OCI-LY1 (cell line): Measurements from ENCODE around the gene ZNF467.

Experiments
- H2AFZ ChIP-seq: fragments of 200-600 bp; sonication (generic), shearing (Covaris generic); 2 replicates; pipeline ENCODE4 v1.6.0; 2014; ENCODE audit warnings: antibody characterized with exemption, mild to moderate bottlenecking, low read length
- H3F3A ChIP-seq: fragments of 200-600 bp; sonication (generic), shearing (Covaris generic); 2 replicates; pipeline ENCODE4 v1.6.0; 2014; ENCODE audit warnings: mild to moderate bottlenecking, antibody characterized with exemption, low read length, moderate library complexity; ENCODE audit not compliant: insufficient read depth
- H3K27ac ChIP-seq: fragments of 200-600 bp; sonication (generic); 2 replicates; pipeline ENCODE4 v1.5.1; 2014; ENCODE audit warnings: low read length, mixed run types, mild to moderate bottlenecking, low read depth; ENCODE audit not compliant: poor library complexity, severe bottlenecking
- H3K27me3 ChIP-seq: fragments of 200-600 bp; sonication (generic); 2 replicates; pipeline ENCODE4 v1.6.0; 2014; ENCODE audit warnings: antibody characterized with exemption, mild to moderate bottlenecking, low read length, moderate library complexity; ENCODE audit not compliant: insufficient read depth
- H3K36me3 ChIP-seq: fragments of 200-600 bp; sonication (generic); 2 replicates; pipeline ENCODE4 v1.6.1; 2014; ENCODE audit warnings: mild to moderate bottlenecking, antibody characterized with exemption, low read length, moderate library complexity, mixed read lengths; ENCODE audit not compliant: insufficient read depth
- H3K4me1 ChIP-seq: fragments of 200-600 bp; sonication (generic); 2 replicates; pipeline ENCODE4 v1.5.1; 2014; ENCODE audit warnings: mild to moderate bottlenecking, low read length, moderate library complexity; ENCODE audit not compliant: insufficient read depth, severe bottlenecking
- H3K4me2 ChIP-seq: fragments of 200-600 bp; sonication (generic), shearing (Covaris generic); 2 replicates; pipeline ENCODE4 v1.6.1; 2014; ENCODE audit warnings: low read length
- H3K4me3 ChIP-seq: fragments of 200-600 bp; sonication (generic); 2 replicates; pipeline ENCODE4 v1.5.1; 2014; ENCODE audit warnings: low read length, low read depth, mild to moderate bottlenecking, mixed read lengths; ENCODE audit not compliant: poor library complexity, severe bottlenecking
- H3K79me2 ChIP-seq: fragments of 200-600 bp; shearing (Covaris generic); 2 replicates; pipeline ENCODE4 v1.6.1; 2016; ENCODE audit warnings: mixed run types, low read length, mixed read lengths; ENCODE audit not compliant: insufficient read depth
- H3K9ac ChIP-seq: fragments of 200-600 bp; sonication (generic), shearing (Covaris generic); 2 replicates; pipeline ENCODE4 v1.6.1; 2014; ENCODE audit warnings: mild to moderate bottlenecking, low read length, mixed read lengths
- H3K9me2 ChIP-seq: fragments of 200-600 bp; sonication (generic), shearing (Covaris generic); 2 replicates; pipeline ENCODE4 v1.6.1; 2014; ENCODE audit warnings: low read depth, mild to moderate bottlenecking, low read length, mixed read lengths
- H3K9me3 ChIP-seq: fragments of 200-600 bp; shearing (Covaris generic); 2 replicates; pipeline ENCODE4 v1.6.1; 2014; ENCODE audit warnings: low read length, mixed read lengths
- H4K20me1 ChIP-seq: fragments of 200-600 bp; sonication (generic), shearing (Covaris generic); 2 replicates; pipeline ENCODE4 v1.6.0; 2016; ENCODE audit warnings: mild to moderate bottlenecking, low read length; ENCODE audit not compliant: insufficient read depth
- CTCF ChIP-seq: fragments of 200-600 bp; sonication (generic), shearing (Covaris generic); IDR thresholded peaks from 2 replicates; pipeline ENCODE4 v1.5.1; 2017; ENCODE audit warnings: mild to moderate bottlenecking, antibody characterized with exemption, low read length, moderate library complexity, mixed read lengths
- EZH2 ChIP-seq: fragments of 200-600 bp; sonication (generic), shearing (Covaris generic); IDR thresholded peaks from 2 replicates; pipeline ENCODE4 v1.8.0; 2017; ENCODE audit warnings: borderline replicate concordance, mixed run types, mild to moderate bottlenecking, antibody characterized with exemption, low read length, moderate library complexity, mixed read lengths

ZNF467 gene

GRCh38 chr7:149787428-149788299, 14.3 kb upstream of the ZNF467 start:
- Histone ChIP-seq H2AFZ (no peak overlapping the region), H3K9me3 (no peaks in the 10 kb centered on the region), H3K36me3 (no peaks in the 10 kb centered on the region), H3K9ac (no peak overlapping the region), H3K27ac (no peak overlapping the region), H3K4me2 (peak overlapping the region; percentile 38; the same call in 1 of the 2 replicates), H3K27me3 (peaks cover 4% of the 10 kb centered on the region; the same call in 1 of the 2 replicates), H3K79me2 (no peaks in the 10 kb centered on the region), H3F3A (no peaks in the 10 kb centered on the region), H3K4me1 (no peaks in the 10 kb centered on the region), H4K20me1 (no peaks in the 10 kb centered on the region), H3K9me2 (no peaks in the 10 kb centered on the region), H3K4me3 (peak overlapping the region; percentile 22)
- no peak for TF ChIP-seq EZH2
- TF ChIP-seq CTCF: peak; percentile 73

GRCh38 chr7:149785983-149786382, 12.6 kb upstream of the ZNF467 start:
- Histone ChIP-seq H3K4me1 (no peaks in the 10 kb centered on the region), H3K9me2 (no peaks in the 10 kb centered on the region), H3K9me3 (no peaks in the 10 kb centered on the region), H3K27me3 (peaks cover 7% of the 10 kb centered on the region; the same call in 1 of the 2 replicates), H3K36me3 (no peaks in the 10 kb centered on the region), H3K4me2 (no peak overlapping the region), H3F3A (no peaks in the 10 kb centered on the region), H2AFZ (no peak overlapping the region), H3K9ac (no peak overlapping the region), H3K27ac (no peak overlapping the region), H3K79me2 (no peaks in the 10 kb centered on the region), H4K20me1 (no peaks in the 10 kb centered on the region), H3K4me3 (no peak overlapping the region)
- no peak for TF ChIP-seq CTCF
- TF ChIP-seq EZH2: no peak

GRCh38 chr7:149785402-149785801, 12.0 kb upstream of the ZNF467 start:
- Histone ChIP-seq H3K27ac (no peak overlapping the region), H2AFZ (no peak overlapping the region), H3K9me2 (no peaks in the 10 kb centered on the region), H3K9me3 (no peaks in the 10 kb centered on the region), H3K79me2 (no peaks in the 10 kb centered on the region), H4K20me1 (no peaks in the 10 kb centered on the region), H3K9ac (no peak overlapping the region), H3K4me2 (no peak overlapping the region), H3K4me1 (no peaks in the 10 kb centered on the region), H3K4me3 (no peak overlapping the region), H3F3A (no peaks in the 10 kb centered on the region), H3K36me3 (no peaks in the 10 kb centered on the region), H3K27me3 (peaks cover 7% of the 10 kb centered on the region; the same call in 1 of the 2 replicates)
- TF ChIP-seq EZH2 (no peak), CTCF (no peak)
